Hematopoietic multipotent progenitor cell treated with erythropoietin and hydrocortisone succinate and interleukin-3 and kit ligand, for 4 days (in vitro differentiated cells): ENCODE measurements around the gene CCDC112.
A peak's percentile ranks its signal among the peaks of the same experiment; 100 is the strongest.
"Not testable (repeated sequence)": the region's sequence is repeated elsewhere in the genome, so short reads cannot be mapped to it uniquely, and the experiment has no call there.

Source experiments
- DNase-seq: peaks from one replicate; pipeline ENCODE4 v3.0.0-alpha.2; 2015

The CCDC112 gene

GRCh38 chr5:115249379-115249778 is 47.1 kb downstream of the CCDC112 start:
- DNase-seq, result not testable (repeated sequence)

- DNase-seq, result peak; percentile 79
Measured at GRCh38 chr5:115246361-115246991, 50.0 kb downstream of the CCDC112 start.

GRCh38 chr5:115243412-115243811 is 53.0 kb downstream of the CCDC112 start:
- no peak for DNase-seq

- no peak for DNase-seq
Measured at GRCh38 chr5:115241881-115242642, 54.4 kb downstream of the CCDC112 start.

GRCh38 chr5:115237066-115237465 is 59.4 kb downstream of the CCDC112 start:
- no peak for DNase-seq

- DNase-seq, result no peak
Measured at GRCh38 chr5:115236599-115236998, 59.9 kb downstream of the CCDC112 start.

GRCh38 chr5:115231598-115231997 is 64.9 kb downstream of the CCDC112 start:
- no peak for DNase-seq

- no peak for DNase-seq
Measured at GRCh38 chr5:115229606-115230005, 66.8 kb downstream of the CCDC112 start.

GRCh38 chr5:115227281-115227680 is 69.2 kb downstream of the CCDC112 start:
- DNase-seq, result no peak
